ENCODE data around the gene GIPR. TPM values are rescaled to one million over a fixed set of nuclear protein-coding genes. Genes with fewer than 3 reads are reported as not detected.
"Not testable (repeated sequence)": the region's sequence is repeated elsewhere in the genome, so short reads cannot be mapped to it uniquely, and the experiment has no call there.

GIPR gene, protein sequence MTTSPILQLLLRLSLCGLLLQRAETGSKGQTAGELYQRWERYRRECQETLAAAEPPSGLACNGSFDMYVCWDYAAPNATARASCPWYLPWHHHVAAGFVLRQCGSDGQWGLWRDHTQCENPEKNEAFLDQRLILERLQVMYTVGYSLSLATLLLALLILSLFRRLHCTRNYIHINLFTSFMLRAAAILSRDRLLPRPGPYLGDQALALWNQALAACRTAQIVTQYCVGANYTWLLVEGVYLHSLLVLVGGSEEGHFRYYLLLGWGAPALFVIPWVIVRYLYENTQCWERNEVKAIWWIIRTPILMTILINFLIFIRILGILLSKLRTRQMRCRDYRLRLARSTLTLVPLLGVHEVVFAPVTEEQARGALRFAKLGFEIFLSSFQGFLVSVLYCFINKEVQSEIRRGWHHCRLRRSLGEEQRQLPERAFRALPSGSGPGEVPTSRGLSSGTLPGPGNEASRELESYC
- total RNA-seq: 1 to 10 TPM; 7.0 to 9.2 TPM

DNA sequence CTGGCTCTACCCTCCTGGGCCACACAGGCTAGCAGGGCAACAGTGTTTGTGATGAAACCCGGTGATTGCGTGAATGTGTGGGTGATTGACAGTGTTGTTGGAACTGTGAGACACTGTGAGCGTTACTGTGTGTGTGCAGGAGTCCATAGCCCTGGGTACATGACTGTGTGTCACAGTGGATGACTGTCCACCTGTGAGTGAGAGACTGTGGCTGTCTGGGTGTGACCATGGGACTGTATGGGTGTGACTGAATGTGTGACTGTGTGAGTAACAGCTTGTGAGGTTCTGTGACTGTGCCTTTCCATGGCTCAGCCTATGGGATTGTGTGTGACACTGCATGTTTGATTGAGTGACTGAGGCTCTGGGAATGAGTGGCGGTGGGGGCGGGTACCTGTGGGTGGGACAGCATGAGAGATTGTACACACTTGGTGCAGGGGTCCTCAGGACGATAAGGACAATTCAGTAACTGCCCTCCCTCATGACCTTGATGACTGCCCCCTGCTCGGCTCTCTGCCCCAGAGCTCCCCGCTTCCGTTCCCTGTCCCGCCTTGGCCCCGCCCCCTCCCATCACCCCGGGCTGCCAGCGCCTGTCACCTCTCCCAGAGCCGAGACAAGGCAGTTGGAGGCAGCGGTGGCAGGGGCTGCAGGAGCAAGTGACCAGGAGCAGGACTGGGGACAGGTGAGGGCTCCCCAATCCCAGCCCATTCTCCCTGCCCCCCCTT lies at the start of gene GIPR:
Gene GIPR (plus strand): TSS at position 602 of the 722 bp plus-strand sequence. CDS start 1,300 bp downstream, outside the sequence.
- Mint-ChIP-seq H3K4me3 (peak within 1 kb of the TSS; percentile 85), H3K9me3 (ENCODE audit: insufficient read depth) (no peaks in the 10 kb centered on the region), H3K27ac (peak within 1 kb of the TSS; percentile 73), H3K27me3 (ENCODE audit: low read depth) (peaks cover 2% of the 10 kb centered on the region), H3K36me3 (ENCODE audit: low read depth) (no peaks in the 10 kb centered on the region), H3K4me1 (ENCODE audit: low read depth) (peaks cover 43% of the 10 kb centered on the region)
- DNase-seq (peak; percentile 82), ATAC-seq (peak; percentile 62)
- POLR2A ChIA-PET: interaction anchor here (0.7 to 2.4 kb wide), 3 partner anchors 10 to 124 kb away, joined by 3 to 6 read pairs (median 6); no protein-coding TSS in a partner anchor
- CTCF ChIA-PET: interaction anchor here (0.8 to 5.2 kb wide), 9 partner anchors 10 to 183 kb away, joined by 3 to 31 read pairs (median 4); partner anchors contain the start of genes QPCTL, SIX5 and SNRPD2

DNA sequence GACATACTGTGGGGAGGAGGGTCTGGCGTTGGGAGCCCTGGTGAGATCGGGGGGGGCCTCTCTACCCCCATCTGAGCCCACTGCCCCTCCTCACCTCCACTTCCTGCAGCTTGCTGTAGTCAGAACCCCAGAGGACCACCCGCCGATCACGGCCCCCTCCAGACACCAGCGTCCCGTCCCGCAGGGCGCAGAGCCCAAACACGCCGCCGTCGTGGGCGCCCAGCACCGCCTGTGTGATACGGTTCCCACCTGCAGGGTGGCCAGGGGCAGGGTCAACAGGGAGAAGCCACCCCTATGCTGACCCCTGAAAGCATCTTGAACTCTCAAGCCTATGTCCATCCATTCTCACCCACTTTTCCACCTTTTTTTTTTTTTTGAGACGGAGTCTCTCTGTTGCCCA lies 46.6 kb upstream of the GIPR start:
- H3K27me3 Mint-ChIP-seq (ENCODE audit: low read depth): no peaks in the 10 kb centered on the region
- H3K9me3 Mint-ChIP-seq (ENCODE audit: insufficient read depth): no peaks in the 10 kb centered on the region
- H3K36me3 Mint-ChIP-seq (ENCODE audit: low read depth): peaks cover 55% of the 10 kb centered on the region
- H3K27ac Mint-ChIP-seq: no peak overlapping the region
- H3K4me3 Mint-ChIP-seq: no peak overlapping the region
- ATAC-seq (no peak), DNase-seq (no peak)
- ChIA-PET POLR2A (no interaction called here), CTCF (no interaction called here)
- peaks cover 5% of the 10 kb centered on the region for H3K4me1 Mint-ChIP-seq (ENCODE audit: low read depth)

DNA sequence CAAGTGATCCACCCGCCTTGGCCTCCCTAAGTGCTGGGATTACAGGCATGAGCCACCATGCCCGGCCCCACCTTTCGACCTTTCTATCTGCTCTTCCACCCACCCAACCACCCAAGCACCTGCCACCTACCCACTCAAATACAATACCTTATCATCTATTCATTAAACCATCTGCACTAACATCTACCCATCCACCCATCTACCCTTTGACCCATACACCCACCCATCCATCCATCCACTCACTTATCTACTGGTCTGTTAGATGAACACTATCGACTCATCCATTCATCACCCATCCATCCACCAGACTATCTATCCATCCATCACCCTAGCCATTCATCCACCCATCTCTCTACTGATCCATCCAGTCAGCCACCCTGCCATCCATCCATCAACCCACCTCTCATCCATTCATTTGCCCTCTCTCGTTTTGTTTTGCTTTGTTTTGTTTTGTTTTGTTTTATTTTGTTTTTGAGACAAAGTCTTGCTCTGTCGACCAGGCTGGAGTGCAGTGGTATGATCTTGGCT lies 46.0 kb upstream of the GIPR start:
- Mint-ChIP-seq H3K27me3 (ENCODE audit: low read depth) (no peaks in the 10 kb centered on the region), H3K36me3 (ENCODE audit: low read depth) (peaks cover 51% of the 10 kb centered on the region), H3K9me3 (ENCODE audit: insufficient read depth) (no peaks in the 10 kb centered on the region), H3K4me1 (ENCODE audit: low read depth) (peaks cover 5% of the 10 kb centered on the region), H3K4me3 (no peak overlapping the region), H3K27ac (no peak overlapping the region)
- ATAC-seq (no peak), DNase-seq (no peak)
- CTCF ChIA-PET: no interaction called here
- POLR2A ChIA-PET: no interaction called here

DNA sequence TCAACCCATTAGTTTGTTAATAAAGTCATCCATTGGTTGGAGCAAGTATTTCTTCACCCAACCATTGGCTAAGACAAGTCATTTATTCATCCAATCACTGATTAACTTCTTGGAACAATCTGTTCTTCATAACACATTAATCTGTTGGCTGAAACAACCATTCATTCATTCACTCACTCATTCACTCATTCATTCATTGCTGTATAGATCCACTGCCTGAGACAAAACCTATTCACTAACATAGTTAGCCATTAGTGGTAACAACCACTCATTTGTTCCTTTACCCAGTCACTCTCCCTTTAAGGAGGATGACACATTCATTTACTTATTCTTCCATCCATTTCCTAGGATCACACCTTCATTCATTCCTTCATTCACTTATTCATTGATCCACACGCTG lies 44.0 kb upstream of the GIPR start:
- H3K36me3 Mint-ChIP-seq (ENCODE audit: low read depth): peaks cover 54% of the 10 kb centered on the region
- ChIA-PET CTCF (no interaction called here), POLR2A (no interaction called here)
- ATAC-seq (no peak), DNase-seq (no peak)
- H3K9me3 Mint-ChIP-seq (ENCODE audit: insufficient read depth): no peaks in the 10 kb centered on the region
- H3K27me3 Mint-ChIP-seq (ENCODE audit: low read depth): no peaks in the 10 kb centered on the region
- peaks cover 5% of the 10 kb centered on the region for H3K4me1 Mint-ChIP-seq (ENCODE audit: low read depth)
- no peak overlapping the region for H3K27ac Mint-ChIP-seq
- H3K4me3 Mint-ChIP-seq: no peak overlapping the region

DNA sequence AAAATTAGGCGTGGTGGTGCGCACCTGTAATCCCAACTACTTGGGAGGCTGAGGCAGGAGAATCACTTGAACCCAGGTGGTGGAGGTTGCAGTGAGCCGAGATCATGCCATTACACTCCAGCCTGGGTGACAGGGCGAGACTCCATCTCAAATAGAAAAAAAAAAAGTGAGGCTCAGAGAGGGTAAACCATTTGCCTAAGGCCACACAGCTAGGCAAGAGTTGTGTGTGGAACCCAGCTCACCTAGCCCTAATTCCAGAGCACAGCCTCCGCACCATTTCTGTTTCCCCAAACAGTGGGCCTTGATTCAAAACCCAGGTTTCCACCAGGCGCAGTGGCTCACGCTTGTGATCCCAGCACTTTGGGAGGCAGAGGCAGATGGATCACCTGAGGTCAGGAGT lies 39.8 kb upstream of the GIPR start:
- ATAC-seq; H3K4me1 Mint-ChIP-seq (ENCODE audit: low read depth); DNase-seq; H3K27me3 Mint-ChIP-seq (ENCODE audit: low read depth); H3K9me3 Mint-ChIP-seq (ENCODE audit: insufficient read depth); POLR2A ChIA-PET; H3K4me3 Mint-ChIP-seq; H3K27ac Mint-ChIP-seq: not testable (repeated sequence)
- CTCF ChIA-PET: interaction anchor here (1.2 kb wide), 1 partner anchor 13 kb away, joined by 3 read pairs; no protein-coding TSS in a partner anchor
- H3K36me3 Mint-ChIP-seq (ENCODE audit: low read depth): peaks cover 45% of the 10 kb centered on the region

DNA sequence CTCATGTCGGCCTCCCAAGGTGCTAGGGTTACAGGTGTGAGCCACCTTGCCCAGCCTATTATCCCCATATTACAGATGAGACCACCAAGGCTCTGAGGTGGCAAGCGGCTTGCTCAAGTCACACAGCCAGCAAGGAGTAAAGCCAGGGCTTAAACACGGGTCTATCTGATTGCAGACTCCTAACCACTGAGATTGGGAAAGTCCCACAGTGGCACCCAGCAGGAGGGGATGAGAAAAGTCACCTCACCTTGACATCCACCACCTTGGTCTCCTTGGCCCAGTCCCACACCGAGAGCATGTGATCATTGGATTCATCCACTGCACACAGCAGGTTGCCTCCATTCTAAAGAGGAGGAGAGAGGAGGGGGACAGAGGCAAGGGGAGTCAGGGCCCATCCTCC lies 38.3 kb upstream of the GIPR start:
- ATAC-seq (no peak), DNase-seq (no peak)
- H3K36me3 Mint-ChIP-seq (ENCODE audit: low read depth): peaks cover 36% of the 10 kb centered on the region
- ChIA-PET CTCF (interaction anchor here (1.3 to 2.4 kb wide), 2 partner anchors 9 to 12 kb away, joined by 3 to 18 read pairs; partner anchors contain the start of gene EML2), POLR2A (interaction anchor here (1.8 kb wide), 1 partner anchor 12 kb away, joined by 8 read pairs; no protein-coding TSS in a partner anchor)
- no peaks in the 10 kb centered on the region for H3K9me3 Mint-ChIP-seq (ENCODE audit: insufficient read depth)
- H3K4me3 Mint-ChIP-seq: no peak overlapping the region
- H3K4me1 Mint-ChIP-seq (ENCODE audit: low read depth): peaks cover 9% of the 10 kb centered on the region
- no peaks in the 10 kb centered on the region for H3K27me3 Mint-ChIP-seq (ENCODE audit: low read depth)
- no peak overlapping the region for H3K27ac Mint-ChIP-seq

DNA sequence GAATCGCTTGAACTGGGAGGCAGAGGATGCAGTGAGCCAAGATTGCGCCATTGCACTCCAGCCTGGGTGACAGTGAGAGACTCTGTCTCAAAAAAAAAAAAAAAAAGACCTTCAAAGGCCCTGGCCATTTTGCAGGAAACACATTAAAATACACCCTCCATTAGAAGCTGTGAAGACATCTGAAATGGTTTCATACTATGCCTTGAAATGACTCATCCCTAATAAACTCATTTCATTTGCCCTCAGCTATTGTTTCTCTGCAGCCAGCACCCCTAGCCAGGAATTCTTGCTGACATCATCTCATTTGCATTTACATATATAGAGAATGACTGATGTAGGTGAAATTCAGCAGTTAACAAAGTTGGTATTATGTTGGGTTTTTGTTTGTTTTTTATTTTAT lies 37.6 kb upstream of the GIPR start:
- Mint-ChIP-seq H3K36me3 (ENCODE audit: low read depth) (peaks cover 33% of the 10 kb centered on the region), H3K9me3 (ENCODE audit: insufficient read depth) (no peaks in the 10 kb centered on the region), H3K27ac (no peak overlapping the region), H3K27me3 (ENCODE audit: low read depth) (no peaks in the 10 kb centered on the region), H3K4me1 (ENCODE audit: low read depth) (peaks cover 6% of the 10 kb centered on the region), H3K4me3 (no peak overlapping the region)
- ChIA-PET POLR2A (interaction anchor here (1.8 kb wide), 1 partner anchor 11 kb away, joined by 8 read pairs; no protein-coding TSS in a partner anchor), CTCF (interaction anchor here (1.1 to 2.4 kb wide), 5 partner anchors 11 to 145 kb away, joined by 3 to 18 read pairs (median 4); no protein-coding TSS in a partner anchor)
- no peak for ATAC-seq
- DNase-seq: no peak

DNA sequence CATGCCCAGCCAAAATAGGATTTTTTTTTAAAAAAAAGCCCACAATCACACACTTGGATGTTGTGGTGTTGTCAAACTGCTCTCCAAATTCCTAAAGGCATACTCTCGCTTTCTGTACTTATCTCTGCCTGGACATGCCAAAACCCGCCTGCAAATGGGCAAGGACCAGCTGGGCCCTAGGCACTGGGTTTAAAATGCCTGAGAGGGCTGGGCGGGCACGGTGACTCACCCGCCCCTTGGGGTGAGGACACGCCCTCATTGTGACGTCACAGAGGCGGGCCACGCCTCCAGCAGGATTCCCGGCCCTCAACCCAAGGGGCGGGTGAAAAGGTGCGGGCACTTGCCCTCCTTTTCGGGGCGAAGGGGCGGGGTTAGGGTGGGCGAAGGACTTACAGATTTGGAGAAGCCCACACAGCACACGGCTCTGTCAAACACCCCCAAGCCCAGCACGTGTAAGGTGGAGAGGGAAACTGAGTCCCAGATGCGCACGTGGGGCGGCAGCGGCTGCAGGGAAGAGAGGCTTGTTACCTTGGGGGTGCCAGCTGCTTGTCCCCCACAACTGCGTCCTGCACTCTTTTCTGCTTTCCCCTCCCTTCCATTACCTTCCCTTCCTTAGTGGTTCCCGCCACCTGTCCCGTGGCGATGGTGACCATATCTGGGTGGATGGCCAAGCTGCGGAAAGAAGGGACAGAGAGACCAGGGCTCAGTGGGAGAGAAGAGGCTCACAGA lies 35.4 kb upstream of the GIPR start:
- ATAC-seq (peak; percentile 49), DNase-seq (peak; percentile 43)
- Mint-ChIP-seq H3K4me1 (ENCODE audit: low read depth) (peaks cover 3% of the 10 kb centered on the region), H3K4me3 (no peak overlapping the region), H3K9me3 (ENCODE audit: insufficient read depth) (no peaks in the 10 kb centered on the region), H3K36me3 (ENCODE audit: low read depth) (peaks cover 18% of the 10 kb centered on the region), H3K27me3 (ENCODE audit: low read depth) (no peaks in the 10 kb centered on the region), H3K27ac (no peak overlapping the region)
- POLR2A ChIA-PET: no interaction called here
- CTCF ChIA-PET: interaction anchor here (1.2 kb wide), 1 partner anchor 60 kb away, joined by 3 read pairs; the partner anchor contains the start of gene QPCTL

DNA sequence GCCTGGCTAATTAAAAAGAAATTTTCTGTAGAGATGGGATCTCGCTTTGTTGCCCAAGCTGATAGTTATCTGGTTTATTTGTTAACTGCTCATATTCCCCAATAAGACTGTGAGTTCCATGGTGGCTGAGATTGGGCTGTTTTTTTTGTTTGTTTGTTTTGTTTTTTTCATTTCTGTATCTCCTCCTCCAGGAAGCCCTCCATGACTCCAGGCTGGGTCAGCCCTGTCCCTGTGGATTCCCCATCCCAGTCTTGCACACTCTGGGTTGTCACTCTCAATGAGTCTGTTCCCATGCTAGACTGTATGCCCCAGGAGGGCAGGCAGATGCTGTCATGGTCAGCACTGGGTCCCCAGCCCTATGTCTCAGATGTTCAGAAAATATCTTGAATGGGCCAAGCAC lies 31.7 kb upstream of the GIPR start:
- peaks cover 31% of the 10 kb centered on the region for H3K4me1 Mint-ChIP-seq (ENCODE audit: low read depth)
- no peak overlapping the region for H3K4me3 Mint-ChIP-seq
- ATAC-seq (no peak), DNase-seq (no peak)
- no peaks in the 10 kb centered on the region for H3K9me3 Mint-ChIP-seq (ENCODE audit: insufficient read depth)
- CTCF ChIA-PET: interaction anchor here (0.8 kb wide), 1 partner anchor 10 kb away, joined by 3 read pairs; no protein-coding TSS in a partner anchor
- H3K27ac Mint-ChIP-seq: no peak overlapping the region
- POLR2A ChIA-PET: no interaction called here
- peaks cover 20% of the 10 kb centered on the region for H3K36me3 Mint-ChIP-seq (ENCODE audit: low read depth)
- no peaks in the 10 kb centered on the region for H3K27me3 Mint-ChIP-seq (ENCODE audit: low read depth)

DNA sequence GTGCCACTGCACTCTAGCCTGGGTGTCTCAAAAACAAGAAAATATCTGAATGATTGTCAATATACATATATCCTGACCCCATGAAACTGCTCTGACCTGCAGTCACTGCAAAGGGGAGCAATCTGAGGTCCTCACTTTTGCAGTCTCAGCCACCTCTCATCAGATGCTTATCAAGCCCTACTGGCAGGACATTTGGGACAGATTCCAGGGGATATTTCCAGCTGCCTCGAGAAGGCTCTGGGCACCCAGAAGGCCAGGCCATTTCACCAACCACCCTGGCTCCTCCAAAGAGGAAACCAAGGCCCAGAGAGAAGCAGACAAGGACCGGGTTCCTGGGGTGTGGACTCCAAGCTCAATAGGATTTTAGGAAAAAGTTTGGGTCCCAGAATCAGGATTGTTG lies 31.1 kb upstream of the GIPR start:
- no peak overlapping the region for H3K4me3 Mint-ChIP-seq
- peaks cover 20% of the 10 kb centered on the region for H3K36me3 Mint-ChIP-seq (ENCODE audit: low read depth)
- ChIA-PET CTCF (interaction anchor here (1.5 to 7.2 kb wide), 3 partner anchors 31 to 57 kb away, joined by 3 to 47 read pairs (median 3); partner anchors contain the start of gene GPR4), POLR2A (interaction anchor here (0.8 kb wide), 1 partner anchor 17 kb away, joined by 3 read pairs; no protein-coding TSS in a partner anchor)
- no peaks in the 10 kb centered on the region for H3K27me3 Mint-ChIP-seq (ENCODE audit: low read depth)
- DNase-seq (no peak), ATAC-seq (no peak)
- H3K4me1 Mint-ChIP-seq (ENCODE audit: low read depth): peaks cover 37% of the 10 kb centered on the region
- no peaks in the 10 kb centered on the region for H3K9me3 Mint-ChIP-seq (ENCODE audit: insufficient read depth)
- H3K27ac Mint-ChIP-seq: peak overlapping the region; percentile 18

Measured in activated CD8-positive, alpha-beta T cell treated with anti-CD3 and anti-CD28 coated beads, Interleukin-2, amount 10 ng/mL, durations not matched to agents 7 days and 5 days (primary cell).